NCI-H2171 (cell line): Measurements from ENCODE around the gene AAK1.
"Not testable (repeated sequence)": the region's sequence is repeated elsewhere in the genome, so short reads cannot be mapped to it uniquely, and the experiment has no call there.

Experiments
- DNase-seq: peaks from one replicate; lab custom pipeline; 2025; lab: John Stamatoyannopoulos, UW

Gene AAK1

DNA sequence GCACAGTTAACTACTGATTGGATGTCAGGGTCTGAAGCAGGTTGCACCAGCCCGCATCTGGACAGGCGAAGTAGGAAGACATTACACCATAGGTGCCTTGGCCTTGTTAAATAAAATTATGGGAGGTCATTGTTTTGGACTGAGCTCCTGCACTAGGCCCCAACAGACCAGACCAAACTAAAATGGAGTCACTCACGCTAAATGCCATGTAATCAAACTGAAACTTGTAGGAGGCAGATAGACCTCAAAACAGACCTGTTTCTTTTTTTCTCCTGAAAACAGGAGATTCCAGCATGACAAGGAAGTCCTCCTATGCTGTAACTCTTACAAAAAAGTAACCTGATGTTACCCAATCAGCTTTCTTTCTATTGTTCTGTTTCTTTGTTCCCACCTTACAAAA, 190.9 kb downstream of the AAK1 start:
- DNase-seq = no peak

DNA sequence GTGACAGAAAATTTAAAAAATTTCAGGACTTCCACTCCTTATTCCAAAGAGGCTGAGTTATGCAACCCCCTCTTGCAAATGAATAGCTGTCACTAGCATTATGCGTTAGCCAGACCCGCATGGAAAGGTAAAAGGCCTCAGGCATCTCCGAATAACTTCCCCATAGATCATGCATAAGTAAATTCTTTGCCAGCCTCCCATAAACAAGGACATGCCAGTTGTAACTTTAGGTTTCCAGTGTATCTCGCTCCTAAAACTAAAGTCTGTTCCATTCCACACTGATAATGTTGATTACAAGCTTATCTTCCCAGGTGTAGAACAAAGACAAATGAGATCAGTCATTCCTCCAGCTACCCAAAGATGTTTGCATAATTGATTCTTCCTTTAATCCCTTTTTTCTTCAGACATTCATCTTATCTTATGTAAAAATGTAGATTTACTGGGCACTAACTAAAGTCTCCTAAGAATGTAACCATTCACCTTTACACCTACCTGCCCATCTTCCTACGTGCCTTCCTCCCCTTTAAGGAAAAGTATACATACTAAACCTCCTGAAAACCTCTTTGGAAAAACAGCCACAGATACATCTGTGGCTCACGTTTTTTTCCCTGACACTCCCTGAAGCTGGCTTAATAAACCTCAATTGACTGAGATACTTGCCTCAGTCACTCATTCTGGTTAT, 192.7 kb downstream of the AAK1 start:
- DNase-seq = no peak

DNA sequence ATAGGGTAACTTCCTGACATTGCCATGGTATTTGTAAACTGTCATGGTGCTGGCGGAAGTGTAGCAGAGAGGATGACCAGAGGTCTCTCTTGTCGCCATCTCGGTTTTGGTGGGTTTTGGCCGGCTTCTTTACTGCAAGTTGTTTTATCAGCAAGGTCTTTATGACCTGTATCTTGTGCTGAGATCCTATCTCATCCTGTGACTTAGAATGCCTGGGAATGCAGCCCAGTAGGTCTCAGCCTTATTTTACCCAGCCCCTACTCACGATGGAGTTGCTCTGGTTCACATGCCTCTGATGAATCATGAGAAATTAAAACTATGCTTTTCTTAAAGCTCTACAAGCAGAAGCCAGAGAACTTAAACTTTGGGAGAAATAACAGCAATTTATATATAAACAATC, 193.6 kb downstream of the AAK1 start:
- no peak for DNase-seq

DNA sequence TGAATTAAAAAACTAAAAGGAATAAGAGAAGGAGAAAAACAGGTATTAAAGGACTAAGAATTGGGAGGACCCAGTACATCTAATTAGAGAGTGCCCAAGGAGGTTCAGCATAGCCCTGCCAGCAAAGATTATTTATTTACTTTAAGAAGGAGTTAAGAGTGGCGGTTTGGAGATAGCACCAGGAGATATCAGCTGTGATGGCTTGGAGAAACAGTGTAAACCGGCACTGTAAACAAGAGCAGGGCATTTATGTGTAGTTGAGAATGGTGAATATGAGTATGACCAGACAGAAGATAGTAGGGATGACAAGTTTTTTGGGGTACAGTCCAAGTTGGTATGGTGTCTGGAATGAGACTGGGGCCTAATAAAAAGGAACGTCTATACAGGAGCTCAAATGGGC, 199.9 kb downstream of the AAK1 start:
- not testable (repeated sequence) for DNase-seq

DNA sequence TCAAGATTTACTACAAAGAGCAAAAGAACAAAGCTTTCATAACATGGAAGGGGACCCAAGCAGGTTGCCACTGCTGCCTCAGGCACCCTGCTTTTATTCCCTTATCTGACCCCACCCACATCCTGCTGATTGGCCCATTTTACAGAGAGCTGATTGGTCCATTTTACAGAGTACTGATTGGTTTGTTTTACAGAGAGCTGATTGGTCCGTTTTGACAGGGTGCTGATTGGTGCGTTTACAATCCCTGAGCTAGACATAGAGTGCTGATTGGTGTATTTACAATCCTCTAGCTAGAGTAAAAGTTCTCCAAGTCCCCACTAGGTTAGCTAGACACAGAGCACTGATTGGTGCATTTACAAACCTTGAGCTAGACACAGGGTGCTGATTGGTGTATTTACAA, 204.0 kb downstream of the AAK1 start:
- not testable (repeated sequence) for DNase-seq

DNA sequence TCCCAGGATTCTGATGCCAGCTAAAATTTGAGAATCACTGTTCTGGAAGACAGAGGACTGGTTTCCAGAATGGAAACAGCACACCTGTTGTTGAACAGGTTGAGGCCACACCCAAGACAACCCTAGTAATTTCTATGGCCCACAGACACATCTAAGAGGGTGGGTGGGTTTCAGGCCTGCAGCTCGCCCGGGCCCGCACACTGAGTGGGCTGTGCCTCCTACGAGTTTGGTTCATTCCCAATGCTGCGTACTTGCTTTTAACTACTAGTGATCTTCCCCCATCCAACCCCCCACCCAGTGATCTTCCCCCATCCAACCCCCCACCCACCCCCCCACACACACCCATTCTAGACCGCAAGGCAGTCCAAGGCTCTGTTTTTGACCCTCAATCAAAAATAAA, 205.0 kb downstream of the AAK1 start:
- no peak for DNase-seq

DNA sequence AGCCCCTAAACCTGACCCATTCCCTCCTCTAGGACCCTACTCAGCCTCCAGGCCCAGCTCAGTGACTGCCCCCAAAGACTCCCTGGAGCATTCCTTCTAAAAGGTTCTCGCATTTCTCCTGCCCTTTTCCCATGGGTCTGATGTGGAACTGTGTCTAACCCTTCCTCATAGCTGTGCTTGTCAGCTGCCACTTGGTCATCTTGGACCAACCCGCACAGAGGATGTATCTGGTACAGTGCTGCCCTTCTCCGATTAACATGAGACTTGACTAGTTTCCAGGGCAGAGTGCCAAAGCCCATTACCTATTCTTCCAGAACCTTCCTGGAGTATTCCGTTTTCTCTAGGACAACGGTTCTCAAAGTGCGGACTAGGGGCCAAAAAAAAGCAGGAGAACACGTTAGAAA, 205.8 kb downstream of the AAK1 start:
- DNase-seq = no peak

DNA sequence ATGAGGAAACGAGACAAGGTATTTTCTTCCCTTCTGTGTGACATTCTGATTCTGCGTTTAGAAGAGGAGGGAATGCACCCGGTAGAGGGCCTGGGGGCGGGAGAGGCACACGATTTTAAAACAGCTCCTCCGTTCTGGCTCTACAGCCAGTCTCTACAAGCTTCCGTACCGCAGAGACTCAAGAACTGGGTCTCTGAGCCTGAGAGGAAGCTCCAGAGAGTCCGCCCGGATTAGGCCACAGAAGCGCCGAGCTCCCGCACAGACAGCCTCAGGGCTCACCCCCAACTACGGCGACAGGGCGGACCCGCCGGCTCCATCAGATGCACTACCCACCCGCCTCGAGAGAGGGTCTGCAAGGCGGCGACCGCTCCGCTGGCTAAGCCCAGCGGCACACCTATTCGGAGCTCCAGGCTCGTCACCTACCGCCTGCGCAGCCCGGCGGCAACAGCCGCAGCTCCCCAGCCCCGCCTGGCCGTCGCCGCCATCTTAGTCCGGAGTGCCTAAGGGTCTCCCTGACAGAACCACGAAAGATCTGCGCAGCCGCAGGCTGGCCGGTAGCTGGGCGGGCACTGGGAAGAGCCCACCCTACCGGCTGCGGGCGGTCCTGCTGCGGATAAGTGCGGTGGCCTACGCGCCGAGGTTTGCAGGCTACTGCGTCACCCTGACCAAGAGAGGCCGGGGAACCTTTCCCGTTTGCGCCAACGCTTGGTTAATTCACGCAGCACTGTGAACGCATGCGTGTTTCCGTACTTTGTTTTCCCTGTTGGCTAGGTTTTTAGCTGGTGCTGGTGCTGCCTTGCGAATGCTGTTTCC, 206.4 kb downstream of the AAK1 start, which contains the start of gene NFU1:
Gene NFU1 (minus strand): TSS at position 498 of the 813 bp plus-strand sequence. CDS start 13 bp downstream, at position 485.
- DNase-seq = peak; percentile 86

DNA sequence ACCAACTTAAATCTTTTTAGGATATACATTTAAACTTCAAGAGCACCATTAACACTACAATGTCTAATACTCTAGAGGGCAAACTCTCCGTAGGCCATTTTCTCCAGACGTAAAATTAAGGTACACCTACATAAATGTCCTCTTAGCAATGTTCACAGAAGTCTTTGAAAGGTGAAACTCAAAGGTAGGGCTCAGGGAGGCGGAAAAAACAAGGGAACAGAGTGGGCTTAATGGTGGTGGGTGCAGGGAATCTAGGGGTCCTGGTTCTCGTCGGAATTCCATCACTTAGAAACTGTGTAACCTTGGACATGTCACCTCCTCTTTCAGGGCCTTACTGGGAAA, 207.0 kb downstream of the AAK1 start:
- no peak for DNase-seq

DNA sequence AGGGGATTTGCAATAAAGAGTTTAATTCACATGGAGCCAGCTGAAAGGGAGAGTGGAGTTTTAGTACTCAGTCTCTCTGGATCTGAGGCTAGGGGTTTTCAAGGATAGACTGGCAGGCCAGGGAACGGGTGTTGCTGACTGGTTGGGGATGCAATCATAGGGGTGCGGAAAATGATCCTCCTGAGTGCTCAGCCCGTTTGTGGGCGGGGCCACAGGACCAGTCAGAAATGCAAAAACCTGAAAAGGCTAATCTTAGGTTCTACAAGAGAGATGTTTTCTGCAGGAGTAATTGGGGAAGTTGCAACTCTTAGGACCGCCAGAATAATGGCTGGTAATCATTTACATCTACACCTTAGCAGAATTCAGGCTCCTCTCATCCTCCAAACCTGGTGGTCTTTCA, 208.8 kb downstream of the AAK1 start:
- no peak for DNase-seq

DNA sequence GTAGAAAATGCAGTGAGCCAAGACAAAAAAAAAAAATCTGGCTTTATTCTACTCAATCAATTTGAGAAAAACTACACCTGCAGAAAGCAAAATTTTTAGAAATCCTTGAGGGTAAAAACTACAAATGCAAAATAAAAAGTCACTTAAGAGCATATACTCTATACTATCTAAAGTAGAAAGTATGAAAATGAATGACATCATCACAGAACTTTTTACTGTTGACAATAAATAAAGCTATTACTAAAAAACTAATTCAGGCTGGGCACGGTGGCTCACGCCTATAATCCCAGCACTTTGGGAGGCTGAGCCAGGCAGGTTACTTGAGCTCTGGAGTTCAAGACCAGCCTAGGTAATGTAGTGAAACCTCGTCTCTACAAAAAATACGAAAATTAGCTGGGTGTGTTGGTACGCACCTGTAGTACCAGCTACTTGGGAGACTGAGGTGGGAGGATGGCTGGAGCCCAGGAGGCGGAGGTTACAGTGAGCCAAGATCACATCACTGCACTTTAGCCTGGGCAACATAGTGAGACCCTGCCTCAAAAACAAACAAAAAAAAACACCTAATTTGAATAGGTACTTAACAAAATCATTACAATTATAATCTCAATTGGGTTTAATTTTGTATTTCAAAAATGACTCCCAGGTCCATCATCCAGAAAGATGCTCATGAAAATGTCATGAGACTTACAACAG, 213.9 kb downstream of the AAK1 start:
- no peak for DNase-seq

DNA sequence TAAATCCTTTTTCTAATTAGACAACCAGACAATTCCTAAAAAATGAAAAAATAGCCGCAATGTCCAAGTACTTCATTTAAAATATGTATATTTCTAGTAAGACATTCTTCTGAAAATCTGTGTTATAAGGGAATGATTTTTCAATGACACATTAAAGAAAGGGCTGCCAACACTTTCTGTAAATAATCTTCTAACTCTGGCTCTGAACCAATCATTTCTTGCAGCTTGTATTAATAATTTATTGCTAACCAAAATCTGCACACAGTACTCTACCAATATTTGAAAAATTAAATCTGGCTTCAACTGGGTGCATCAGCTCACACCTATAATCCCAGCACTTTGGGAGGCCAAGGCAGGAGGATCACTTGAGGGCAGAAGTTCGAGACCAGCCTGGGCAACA, 214.6 kb downstream of the AAK1 start:
- no peak for DNase-seq

DNA sequence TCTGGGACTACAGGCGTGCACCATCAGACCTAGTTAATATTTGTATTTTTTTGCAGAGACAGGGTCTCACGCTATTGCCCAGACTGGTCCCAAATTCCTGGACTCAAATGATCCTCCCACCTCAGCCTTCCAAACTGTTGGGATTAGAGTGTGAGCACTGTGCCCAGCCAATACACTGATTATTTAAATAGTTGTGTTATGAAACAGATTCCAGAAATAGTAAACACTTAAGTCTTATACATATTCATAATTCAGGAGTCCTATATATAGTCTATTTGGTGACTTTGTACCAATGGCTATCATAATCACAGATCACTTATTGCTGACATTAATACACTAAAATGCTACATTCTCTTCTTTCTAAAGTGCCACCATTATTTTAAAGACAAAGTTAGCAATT, 219.1 kb downstream of the AAK1 start:
- DNase-seq = no peak

DNA sequence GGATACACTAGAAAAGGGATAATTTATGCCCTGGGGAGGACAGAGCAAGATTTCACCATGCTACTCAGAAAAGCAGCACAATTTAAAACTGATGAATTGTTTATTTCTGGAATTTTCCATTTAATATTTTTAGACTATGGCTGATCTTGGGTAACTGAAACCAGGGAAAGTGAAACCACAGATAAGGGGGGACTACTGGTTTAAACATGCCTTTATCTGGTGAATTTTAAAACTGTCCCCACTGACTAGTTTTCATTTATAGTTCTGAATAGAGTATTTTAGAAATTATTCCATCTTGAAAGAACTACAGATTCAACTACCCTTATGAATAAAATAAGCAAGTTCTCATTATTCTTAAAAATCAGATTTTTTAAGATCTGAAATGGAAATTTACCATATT, 221.3 kb downstream of the AAK1 start:
- DNase-seq = no peak

DNA sequence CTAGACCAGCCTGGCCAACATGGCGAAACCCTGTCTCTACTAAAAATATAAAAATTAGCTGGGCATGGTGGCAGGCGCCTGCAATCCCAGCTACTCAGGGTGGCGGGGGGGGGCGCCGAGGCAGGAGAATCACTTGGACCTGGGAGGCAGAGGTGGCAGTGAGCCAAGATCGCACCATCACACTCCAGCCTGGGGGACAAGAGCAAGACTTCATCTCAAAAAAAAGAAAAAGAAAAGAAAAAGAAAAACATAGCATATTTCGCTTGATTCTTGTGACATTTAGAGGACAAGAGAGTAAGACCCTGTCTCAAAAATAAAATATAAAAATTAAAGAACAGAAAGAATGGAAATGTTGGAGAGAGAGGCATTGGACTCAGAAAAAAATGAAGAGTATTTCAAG, 224.4 kb downstream of the AAK1 start:
- DNase-seq = not testable (repeated sequence)

DNA sequence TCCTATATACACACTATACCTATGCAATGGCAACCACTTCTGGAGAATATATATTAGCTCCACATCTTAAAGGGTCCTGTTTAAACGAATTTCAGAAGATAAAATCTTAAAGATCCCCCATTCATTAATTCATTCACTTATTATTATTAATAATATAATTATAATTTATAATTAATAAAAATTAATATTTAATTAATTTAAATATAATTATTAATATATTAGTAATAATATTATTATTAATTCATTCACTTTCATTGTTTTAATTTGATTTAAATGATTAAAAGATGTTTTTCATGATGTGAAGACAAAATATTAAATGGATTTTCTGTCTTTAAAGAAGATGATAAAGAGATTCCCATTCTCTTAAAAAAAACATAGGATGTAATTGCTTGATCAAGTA, 227.4 kb downstream of the AAK1 start:
- no peak for DNase-seq
